Measurements from ENCODE around the gene SRRM2.

The SRRM2 gene

DNA sequence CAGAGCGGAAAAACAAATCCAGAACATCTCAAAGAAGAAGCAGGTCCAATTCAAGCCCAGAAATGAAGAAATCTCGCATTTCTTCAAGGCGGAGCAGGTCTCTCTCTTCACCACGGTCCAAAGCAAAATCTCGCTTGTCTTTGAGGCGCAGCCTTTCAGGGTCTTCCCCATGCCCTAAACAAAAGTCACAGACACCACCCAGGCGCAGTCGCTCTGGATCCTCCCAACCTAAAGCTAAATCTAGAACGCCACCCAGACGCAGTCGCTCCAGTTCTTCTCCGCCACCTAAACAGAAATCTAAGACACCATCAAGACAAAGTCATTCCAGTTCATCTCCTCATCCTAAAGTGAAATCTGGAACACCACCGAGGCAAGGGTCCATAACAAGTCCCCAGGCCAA, 10.3 kb downstream of the SRRM2 start:
- no peak for DNase-seq (ENCODE audit: low spot score)

DNA sequence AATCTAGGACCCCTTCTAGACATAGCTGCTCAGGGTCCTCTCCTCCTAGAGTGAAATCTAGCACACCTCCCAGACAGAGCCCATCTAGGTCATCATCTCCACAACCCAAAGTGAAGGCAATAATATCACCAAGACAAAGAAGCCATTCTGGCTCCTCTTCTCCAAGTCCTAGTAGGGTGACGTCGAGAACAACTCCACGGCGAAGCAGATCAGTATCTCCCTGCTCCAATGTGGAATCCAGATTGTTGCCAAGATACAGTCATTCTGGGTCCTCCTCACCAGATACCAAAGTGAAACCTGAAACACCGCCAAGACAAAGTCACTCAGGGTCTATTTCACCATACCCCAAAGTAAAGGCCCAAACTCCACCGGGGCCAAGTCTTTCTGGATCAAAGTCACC, 10.7 kb downstream of the SRRM2 start:
- DNase-seq (ENCODE audit: low spot score): no peak

DNA sequence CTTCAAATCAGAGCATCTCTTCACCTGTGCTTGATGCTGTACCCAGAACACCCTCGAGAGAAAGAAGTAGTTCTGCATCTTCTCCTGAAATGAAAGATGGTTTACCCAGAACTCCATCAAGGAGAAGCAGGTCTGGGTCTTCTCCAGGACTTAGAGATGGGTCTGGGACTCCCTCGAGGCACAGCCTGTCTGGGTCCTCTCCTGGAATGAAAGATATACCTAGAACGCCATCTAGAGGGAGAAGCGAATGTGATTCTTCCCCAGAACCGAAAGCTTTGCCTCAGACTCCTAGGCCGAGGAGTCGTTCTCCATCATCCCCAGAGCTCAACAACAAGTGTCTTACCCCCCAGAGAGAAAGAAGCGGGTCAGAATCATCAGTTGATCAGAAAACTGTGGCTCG, 12.3 kb downstream of the SRRM2 start:
- DNase-seq (ENCODE audit: low spot score): no peak

DNA sequence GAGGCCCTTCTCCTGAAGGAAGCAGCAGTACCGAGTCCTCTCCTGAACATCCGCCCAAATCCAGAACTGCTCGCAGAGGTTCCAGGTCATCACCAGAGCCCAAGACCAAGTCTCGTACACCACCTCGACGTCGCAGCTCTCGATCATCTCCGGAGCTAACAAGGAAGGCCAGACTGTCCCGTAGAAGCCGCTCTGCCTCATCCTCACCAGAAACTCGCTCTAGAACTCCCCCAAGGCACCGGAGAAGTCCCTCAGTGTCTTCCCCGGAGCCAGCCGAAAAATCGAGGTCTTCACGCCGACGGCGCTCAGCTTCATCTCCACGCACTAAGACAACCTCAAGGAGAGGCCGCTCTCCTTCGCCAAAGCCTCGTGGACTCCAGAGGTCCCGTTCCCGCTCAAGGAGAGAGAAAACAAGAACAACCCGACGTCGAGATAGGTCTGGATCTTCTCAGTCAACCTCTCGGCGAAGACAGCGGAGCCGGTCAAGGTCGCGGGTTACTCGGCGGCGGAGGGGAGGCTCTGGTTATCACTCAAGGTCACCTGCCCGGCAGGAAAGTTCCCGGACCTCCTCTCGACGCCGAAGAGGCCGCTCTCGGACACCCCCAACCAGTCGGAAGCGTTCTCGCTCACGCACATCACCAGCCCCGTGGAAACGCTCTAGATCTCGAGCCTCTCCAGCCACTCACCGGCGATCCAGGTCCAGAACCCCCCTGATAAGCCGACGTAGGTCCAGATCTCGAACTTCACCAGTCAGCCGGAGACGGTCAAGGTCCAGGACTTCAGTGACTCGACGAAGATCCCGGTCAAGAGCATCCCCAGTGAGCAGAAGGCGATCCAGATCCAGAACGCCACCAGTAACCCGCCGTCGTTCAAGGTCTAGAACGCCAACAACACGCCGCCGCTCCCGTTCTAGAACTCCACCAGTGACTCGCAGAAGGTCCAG, 13.3 kb downstream of the SRRM2 start:
- no peak for DNase-seq (ENCODE audit: low spot score)

DNA sequence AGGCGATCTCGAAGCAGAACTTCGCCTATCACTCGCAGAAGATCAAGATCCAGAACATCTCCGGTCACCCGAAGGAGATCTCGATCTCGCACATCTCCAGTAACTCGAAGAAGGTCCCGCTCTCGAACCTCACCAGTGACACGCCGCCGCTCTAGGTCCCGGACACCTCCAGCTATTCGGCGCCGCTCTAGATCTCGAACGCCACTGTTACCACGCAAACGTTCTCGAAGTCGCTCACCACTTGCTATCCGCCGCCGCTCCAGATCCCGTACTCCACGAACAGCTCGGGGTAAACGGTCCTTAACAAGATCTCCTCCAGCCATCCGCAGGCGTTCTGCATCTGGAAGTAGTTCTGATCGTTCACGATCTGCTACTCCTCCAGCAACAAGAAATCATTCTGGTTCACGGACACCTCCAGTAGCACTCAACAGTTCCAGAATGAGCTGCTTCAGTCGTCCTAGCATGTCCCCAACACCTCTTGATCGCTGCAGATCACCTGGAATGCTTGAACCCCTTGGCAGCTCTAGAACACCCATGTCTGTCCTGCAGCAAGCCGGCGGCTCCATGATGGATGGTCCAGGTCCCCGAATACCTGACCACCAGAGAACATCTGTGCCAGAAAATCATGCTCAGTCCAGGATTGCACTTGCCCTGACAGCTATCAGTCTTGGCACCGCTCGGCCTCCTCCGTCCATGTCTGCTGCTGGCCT, 14.1 kb downstream of the SRRM2 start:
- DNase-seq (ENCODE audit: low spot score): no peak

DNA sequence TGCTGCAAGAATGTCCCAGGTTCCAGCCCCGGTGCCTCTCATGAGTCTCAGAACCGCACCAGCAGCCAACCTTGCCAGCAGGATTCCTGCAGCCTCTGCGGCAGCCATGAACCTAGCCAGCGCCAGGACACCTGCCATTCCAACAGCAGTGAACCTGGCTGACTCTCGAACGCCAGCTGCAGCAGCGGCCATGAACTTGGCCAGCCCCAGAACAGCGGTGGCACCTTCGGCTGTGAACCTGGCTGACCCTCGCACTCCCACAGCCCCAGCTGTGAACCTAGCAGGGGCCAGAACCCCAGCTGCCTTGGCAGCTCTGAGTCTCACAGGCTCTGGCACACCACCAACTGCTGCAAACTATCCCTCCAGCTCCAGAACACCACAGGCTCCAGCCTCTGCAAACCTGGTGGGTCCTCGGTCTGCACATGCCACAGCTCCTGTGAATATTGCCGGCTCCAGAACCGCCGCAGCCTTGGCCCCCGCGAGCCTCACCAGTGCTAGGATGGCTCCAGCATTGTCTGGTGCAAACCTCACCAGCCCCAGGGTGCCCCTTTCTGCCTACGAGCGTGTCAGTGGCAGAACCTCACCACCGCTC, 14.8 kb downstream of the SRRM2 start:
- no peak for DNase-seq (ENCODE audit: low spot score)

DNA sequence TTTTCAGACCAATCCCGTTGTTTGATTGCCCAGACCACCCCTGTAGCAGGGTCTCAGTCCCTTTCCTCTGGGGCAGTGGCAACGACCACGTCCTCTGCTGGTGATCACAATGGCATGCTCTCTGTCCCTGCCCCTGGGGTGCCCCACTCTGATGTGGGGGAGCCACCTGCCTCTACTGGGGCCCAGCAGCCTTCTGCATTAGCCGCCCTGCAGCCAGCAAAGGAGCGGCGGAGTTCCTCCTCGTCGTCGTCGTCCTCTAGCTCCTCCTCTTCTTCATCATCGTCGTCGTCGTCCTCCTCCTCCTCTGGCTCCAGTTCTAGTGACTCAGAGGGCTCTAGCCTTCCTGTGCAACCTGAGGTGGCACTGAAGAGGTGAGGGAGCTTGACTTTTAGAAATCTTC, 15.5 kb downstream of the SRRM2 start:
- DNase-seq (ENCODE audit: low spot score): no peak

DNA sequence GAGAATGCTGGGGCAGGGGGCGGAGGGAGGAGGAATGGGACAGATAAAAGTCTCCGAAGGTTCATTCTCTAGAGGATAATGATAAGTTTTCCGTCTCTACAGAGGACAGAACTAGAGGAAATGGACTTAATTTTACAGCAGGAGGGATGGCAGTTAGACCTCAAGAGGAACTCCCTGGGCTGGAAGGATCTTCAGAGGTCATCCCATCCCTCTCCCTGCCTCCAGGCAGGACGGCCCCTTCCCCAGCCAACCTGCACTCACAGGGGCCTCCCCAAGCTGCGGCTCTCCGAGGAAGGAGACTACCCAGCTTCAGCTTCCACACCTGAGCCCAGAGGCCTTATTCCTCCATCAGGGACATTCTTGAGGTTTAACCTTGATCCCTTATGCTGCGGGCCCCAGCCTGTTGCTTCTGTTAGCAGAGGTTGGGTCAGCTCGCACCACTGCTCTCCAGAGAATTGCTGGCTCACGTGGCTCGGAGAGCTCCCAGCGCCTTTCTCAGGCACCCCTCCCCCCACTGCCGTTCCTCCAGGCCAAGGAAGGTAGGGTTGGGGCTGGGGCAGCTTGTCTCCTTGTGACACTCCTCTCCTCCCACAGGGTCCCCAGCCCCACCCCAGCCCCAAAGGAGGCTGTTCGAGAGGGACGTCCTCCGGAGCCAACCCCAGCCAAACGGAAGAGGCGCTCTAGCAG, 16.1 kb downstream of the SRRM2 start:
- no peak for DNase-seq (ENCODE audit: low spot score)

DNA sequence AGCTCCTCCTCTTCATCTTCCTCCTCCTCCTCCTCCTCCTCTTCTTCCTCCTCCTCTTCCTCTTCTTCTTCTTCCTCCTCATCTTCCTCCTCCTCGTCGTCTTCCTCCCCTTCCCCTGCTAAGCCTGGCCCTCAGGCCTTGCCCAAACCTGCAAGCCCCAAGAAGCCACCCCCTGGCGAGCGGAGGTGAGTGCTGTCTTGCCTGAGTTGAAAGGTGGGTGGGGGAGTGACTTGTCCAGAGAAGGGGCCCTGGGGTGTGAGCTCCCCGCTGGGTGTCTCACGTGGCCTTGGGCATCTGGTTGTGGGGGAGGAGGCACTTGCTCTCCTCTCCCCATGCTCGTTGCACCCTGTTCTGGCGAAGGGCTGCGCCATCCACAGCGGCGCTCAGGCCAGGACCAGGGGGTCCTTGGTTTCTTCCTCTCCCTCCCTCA, 16.7 kb downstream of the SRRM2 start:
- no peak for DNase-seq (ENCODE audit: low spot score)

DNA sequence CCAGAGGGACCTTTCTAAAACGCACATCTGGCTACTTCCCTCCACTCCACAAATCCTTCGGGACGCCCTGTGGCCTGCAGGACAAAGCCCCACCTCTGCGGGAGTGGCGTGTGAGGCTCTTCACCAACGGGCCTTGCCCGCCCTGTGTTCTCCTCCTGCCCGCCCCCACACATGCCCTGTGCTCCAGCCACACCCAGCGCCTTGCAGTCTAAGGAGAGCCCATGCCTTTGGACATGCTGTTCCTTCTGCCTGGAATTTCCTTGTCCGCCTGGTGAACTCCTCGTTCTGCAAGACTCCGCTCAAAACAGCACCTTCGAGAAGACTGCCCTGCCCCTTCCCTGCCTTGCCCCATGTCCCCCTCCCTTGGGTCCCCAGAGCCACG, 17.2 kb downstream of the SRRM2 start:
- DNase-seq (ENCODE audit: low spot score): no peak

DNA sequence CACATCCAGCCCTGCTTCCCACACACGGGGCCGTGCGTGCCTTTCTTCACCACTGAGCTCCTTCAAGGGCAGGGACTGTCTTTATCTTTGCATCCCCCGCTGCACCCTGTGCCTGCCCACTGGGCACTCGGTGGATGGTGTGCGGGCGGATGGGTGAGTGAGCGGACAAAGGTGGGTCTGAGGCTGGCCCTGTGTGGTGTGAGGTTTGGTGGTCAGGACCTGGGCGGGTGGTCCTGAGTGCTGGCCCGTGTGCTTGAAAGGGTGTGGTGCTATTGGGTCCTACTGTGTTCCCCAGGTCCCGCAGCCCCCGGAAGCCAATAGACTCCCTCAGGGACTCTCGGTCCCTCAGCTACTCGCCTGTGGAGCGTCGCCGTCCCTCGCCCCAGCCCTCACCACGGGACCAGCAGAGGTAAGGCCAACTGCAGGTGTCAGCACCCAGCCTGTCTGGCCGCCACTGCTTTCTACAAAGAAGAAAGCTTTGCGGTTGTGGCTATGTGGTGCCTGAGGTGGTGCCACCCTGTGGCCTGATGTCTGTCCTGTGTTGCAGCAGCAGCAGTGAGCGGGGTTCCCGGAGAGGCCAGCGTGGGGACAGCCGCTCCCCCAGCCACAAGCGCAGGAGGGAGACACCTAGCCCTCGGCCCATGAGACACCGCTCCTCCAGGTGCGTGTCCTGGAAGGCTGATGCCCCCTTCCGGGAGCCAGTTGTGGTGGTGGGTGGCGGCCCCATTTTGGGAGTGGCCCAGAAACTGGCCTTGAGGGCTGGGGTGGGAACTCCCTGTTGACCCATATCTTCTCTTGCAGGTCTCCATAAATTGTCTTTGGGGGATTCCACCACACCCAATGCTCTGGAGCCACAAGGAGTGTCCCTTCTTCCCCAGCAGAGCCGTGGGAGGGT, 17.9 kb downstream of the SRRM2 start:
- DNase-seq (ENCODE audit: low spot score): no peak

DNA sequence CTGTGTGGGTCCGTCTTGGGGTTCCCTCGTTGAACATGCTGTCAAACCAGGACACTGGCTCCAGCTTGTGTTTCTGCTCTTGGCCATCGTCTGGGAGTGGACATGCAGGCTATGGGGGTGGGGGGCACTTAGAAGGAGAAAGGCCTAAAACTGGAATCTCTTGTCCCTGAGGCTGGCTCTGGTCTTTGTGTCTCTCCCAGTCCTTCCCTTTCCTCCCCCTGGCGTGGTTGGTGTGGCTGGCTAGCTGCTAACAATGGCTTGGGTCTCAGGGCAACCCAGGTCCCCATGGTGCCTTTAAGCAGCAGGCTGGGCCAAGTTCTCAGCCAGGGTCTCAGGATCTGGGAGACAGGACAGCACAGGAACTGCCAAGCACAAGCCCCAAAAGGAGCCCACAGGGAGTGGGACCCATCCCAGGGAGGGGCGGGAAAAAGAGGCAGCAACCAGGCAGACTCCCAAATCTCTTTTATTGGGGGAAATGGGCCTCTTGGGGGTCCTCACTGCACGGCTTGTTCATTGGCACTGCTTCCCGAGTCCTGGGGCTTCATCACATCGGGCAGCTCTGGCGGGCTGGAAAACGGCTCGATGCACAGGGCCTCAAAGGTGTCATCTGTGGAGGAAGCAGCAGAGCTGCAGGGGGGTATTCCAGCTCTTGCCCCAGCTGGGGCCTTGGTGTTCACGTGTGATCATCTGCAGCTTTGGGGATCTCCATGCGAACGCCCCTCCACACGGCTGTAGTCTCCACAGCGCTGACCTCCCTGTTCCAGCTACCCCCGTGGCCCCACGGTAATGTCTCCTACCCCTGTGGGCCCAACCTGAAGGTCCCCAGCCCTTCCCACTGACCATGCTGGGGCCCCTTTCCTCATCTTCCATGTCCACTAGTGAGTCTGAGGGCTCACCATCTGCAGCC, 19.3 kb downstream of the SRRM2 start:
- no peak for DNase-seq (ENCODE audit: low spot score)

DNA sequence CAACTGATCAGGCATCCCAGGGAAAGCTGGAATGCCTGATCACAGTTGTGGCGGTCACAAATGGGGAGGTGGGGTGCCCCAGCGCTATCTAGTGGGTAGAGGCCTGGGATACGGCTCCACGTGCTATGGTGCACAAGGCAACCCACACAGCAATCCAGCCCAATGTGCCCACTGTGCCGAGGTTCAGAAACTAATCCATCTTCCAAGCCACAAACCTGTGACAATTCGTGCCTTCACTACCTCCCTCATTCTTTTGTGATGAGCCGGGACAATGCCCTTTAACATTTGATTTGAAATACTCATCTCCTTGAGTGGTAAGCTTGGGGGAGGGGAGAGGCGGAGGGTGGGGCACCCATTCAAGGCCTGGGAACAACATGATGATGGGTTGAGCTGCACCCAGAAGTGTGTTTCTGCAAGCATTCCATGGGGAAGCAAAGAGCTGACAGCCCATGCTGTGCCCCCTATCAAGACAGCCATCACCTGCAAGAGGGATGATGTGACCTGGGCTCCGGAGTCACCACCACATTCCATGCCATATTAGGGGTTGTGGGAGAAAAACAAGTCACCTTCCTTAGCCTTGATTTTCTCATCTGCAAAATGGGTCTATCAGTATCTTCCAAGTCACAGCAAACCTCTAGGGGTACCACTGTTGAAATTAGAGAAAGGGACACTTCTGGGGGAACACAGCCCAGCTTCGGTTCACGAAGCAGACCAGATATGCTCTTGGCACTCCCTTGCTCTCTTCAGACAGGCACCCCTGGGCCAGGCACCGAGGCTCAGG, 20.9 kb downstream of the SRRM2 start:
- DNase-seq (ENCODE audit: low spot score): no peak

DNA sequence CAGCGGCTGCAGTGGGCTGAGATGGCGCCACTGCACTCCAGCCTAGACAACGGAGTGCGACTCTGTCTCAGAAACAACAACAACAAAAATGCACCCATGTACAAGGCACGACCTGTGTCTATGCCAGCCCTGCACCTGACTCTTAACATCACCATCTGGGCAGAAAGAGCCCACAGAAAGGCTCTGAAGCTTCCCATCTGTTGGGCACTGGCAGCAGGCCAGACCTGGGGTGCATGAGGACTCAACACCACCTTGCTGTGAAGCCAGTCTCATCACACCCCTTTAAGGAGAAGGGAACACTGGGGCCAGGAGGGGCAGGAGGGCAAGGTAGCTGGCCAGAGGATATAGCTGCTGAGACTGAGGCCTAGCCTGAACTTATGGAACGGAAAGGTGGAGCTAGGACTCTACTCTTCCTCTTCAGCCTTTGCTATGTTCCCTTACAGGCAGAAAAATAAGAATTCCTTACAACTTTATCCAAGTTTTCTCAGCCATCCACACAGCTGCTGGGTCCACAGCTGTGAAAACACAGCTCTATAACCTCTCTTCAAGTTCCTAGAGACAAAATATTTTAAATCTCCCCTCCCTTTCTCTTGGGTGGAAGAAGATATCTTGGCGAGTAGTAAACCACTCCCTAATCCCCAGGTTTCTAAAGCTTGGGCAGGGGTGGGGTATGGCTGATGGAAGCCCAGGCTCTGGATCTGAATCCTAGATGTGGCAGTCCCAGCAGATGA, 21.9 kb downstream of the SRRM2 start:
- no peak for DNase-seq (ENCODE audit: low spot score)

DNA sequence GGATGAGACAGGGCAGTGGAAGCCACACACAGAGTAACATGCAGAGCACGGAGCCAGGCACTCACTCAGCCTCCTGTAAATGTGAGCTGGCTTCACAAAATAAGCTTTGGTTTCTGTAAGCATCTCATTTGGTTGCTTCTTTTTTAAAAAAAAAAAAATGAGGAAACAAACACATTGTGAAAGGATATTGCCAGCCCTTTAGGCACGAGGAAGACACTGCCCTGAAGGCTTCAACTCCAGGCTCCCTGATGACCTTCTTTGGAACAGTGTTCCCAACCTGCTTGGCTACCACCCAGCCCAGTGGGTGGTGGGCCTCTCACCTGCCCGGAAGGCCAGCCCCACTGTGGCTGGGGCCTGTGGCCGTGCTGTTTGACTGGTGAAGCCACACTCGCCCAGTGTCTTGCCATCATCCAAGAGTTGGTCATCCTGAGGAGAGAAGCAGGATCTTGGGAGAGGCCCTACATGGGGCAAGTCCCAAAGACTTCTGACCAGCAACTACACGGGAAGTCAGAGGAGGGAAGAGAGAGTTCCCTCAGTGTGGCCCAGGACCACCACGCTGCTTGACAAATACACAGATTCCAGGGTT, 22.8 kb downstream of the SRRM2 start:
- no peak for DNase-seq (ENCODE audit: low spot score)

DNA sequence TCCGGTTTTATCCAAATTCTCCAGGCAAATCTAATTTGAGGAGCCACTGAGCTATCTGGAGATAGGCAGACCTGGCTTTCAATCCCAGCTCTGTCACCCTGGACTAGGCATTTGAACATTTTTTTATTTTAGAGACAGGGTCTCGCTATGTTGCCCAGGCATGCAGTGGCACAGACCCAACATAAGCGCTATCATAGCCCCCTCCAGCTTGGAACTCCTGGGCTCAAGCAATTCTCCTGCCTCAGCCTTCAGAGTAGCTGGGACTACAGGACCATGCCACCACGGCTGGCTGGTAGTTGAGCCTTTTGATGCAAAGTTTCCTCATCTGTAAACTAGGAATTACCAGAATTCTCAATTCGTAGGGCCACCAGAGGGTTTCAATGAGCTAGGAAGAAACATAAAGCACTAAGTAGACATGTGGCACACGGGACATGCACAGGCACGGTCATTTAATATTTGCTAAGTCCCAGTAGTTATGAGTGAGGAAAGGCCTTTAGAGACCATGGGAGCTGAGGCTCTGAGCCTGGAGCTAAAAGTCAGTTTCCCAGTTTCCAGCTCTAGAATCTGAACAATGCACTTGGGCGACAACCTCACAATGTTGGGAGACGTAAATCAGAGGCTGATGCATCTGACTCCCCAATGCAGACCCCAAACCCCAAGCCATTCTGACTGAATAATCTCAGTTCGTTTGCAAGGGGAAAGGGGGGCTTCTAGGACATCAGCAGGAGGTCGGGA, 23.5 kb downstream of the SRRM2 start:
- DNase-seq (ENCODE audit: low spot score): no peak

DNA sequence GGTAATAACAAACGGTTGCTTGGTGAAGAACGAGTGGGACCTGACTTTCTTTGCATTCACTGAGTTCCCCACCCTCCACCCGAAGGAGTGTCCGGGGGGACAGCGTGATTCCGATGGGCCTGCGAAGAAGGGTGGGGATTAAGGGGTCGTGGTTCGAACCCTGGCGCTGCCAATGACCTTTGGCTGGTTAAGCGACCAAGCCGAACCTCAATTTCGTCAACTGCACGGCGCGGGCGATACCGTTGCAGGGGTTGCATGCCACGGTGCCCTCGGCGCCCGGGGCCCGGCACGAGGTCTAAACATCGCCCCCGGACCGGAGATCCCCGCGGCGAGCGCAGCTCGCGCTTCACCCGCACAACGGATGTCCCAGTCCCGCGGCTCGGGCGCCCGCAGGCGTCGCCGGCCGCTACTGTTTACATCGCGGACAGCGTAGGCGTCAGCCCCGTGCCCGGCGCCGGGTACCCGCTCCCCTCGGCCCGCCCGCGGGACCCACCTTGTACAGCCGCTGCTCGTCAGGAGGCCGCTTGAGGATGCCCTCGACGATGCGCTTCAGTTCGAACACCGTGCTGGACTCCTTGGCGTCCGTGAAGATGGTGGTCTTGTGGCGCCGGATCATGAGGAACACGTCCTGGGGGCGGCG, 24.2 kb downstream of the SRRM2 start:
- DNase-seq (ENCODE audit: low spot score): no peak
